ENCODE data around the gene COPG1.

GRCh38 chr3:129256270-129256669, 6.9 kb downstream of the COPG1 start:
- TF ChIP-seq ELF4 (IDR thresholded peaks at IDR 0.05) (no peak), CTBP1 (IDR thresholded peaks at IDR 0.05; ENCODE audit: borderline replicate concordance) (no peak), FOXM1 (IDR thresholded peaks at IDR 0.05; ENCODE audit: borderline replicate concordance) (no peak), TARDBP (IDR thresholded peaks at IDR 0.05) (no peak), BHLHE40 (IDR thresholded peaks at IDR 0.05; ENCODE audit: borderline replicate concordance) (no peak), SP1 (IDR thresholded peaks at IDR 0.05) (no peak), LEF1 (IDR thresholded peaks at IDR 0.05; ENCODE audit: borderline replicate concordance) (no peak), SUZ12 (IDR thresholded peaks at IDR 0.05) (no peak), L3MBTL2 (conservative IDR thresholded peaks at IDR 0.05) (no peak), FOXK2 (IDR thresholded peaks at IDR 0.05) (no peak), ARNT (IDR thresholded peaks at IDR 0.05) (no peak), FOXA1 (IDR thresholded peaks at IDR 0.05) (no peak)
